SK-N-SH (cell line): ENCODE measurements around the gene PROM1. TPM values are rescaled to one million over a fixed set of nuclear protein-coding genes. Genes with fewer than 3 reads are reported as not detected.

Experiments
- CTCF ChIA-PET: fragments of 300-600, 350-600 bp; formaldehyde crosslinking; extraction: SDS; loops from one replicate; lab custom pipeline; 2021; lab: Yijun Ruan, JAX
- POLR2A ChIA-PET: fragments of 350-600 bp; sonication (Branson Sonifier 250); formaldehyde crosslinking; extraction: SDS; loops from one replicate; lab custom pipeline; 2020; ENCODE audit warnings: antibody characterized with exemption, inconsistent platforms; lab: Yijun Ruan, JAX
- DNase-seq: peaks from one replicate; pipeline ENCODE4 v3.0.0; 2012
- H2AFZ ChIP-seq: fragments of 200-600 bp; sonication (generic); 2 replicates; pipeline ENCODE4 v1.8.1; 2016; ENCODE audit warnings: antibody characterized with exemption, mild to moderate bottlenecking, low read depth
- H3F3A ChIP-seq: fragments of 200-600 bp; sonication (generic); replicated peaks from 2 replicates; pipeline ENCODE3; 2016; ENCODE audit warnings: antibody characterized with exemption, mild to moderate bottlenecking; ENCODE audit not compliant: insufficient read depth
- H3K27ac ChIP-seq, 2 experiments: fragments of 200-500 bp in 1 of 2; fragments of 200-600 bp in 1 of 2; sonication (Bioruptor generic) in 1 of 2; sonication (generic), shearing (Covaris generic) in 1 of 2; 2 replicates each; pipeline versions ENCODE4 v1.5.1 to v1.6.1; 2014 to 2016; ENCODE audit warnings: low read depth in 2 of 2, inconsistent platforms in 1 of 2, low read length in 1 of 2, mild to moderate bottlenecking in 1 of 2, mixed read lengths in 1 of 2
- H3K27me3 ChIP-seq: fragments of 200-600 bp; sonication (generic), shearing (Covaris generic); 2 replicates; pipeline ENCODE4 v1.6.1; 2016; ENCODE audit warnings: mixed run types; ENCODE audit not compliant: insufficient read depth
- H3K36me3 ChIP-seq, 2 experiments: fragments of 200-500 bp in 1 of 2; fragments of 200-600 bp in 1 of 2; sonication (Bioruptor generic) in 1 of 2; sonication (generic) in 1 of 2; replicated peaks in 1 of 2; 2 replicates each; pipeline versions ENCODE3 to v1.5.1; 2014 to 2016; ENCODE audit warnings: low read length in 1 of 2, mild to moderate bottlenecking in 1 of 2; ENCODE audit not compliant: insufficient read depth in 2 of 2, control insufficient read depth in 1 of 2
- H3K4me1 ChIP-seq, 2 experiments: fragments of 200-500 bp in 1 of 2; fragments of 200-600 bp in 1 of 2; sonication (Bioruptor generic) in 1 of 2; sonication (generic), shearing (Covaris generic) in 1 of 2; 2 replicates each; pipeline versions ENCODE4 v1.5.1 to v1.6.1; 2014 to 2016; ENCODE audit warnings: low read depth in 1 of 2, low read length in 1 of 2, mixed run types in 1 of 2; ENCODE audit not compliant: insufficient read depth in 2 of 2, control insufficient read depth in 1 of 2
- H3K4me2 ChIP-seq: fragments of 200-600 bp; sonication (generic), shearing (Covaris generic); 2 replicates; pipeline ENCODE4 v1.6.1; 2017; ENCODE audit warnings: mixed run types
- H3K4me3 ChIP-seq, 2 experiments: fragments of 200-500 bp in 1 of 2; fragments of 200-600 bp in 1 of 2; sonication (Bioruptor generic) in 1 of 2; sonication (generic), shearing (Covaris generic) in 1 of 2; 2 replicates each; pipeline versions ENCODE4 v1.5.1 to v1.8.1; 2014 to 2016; ENCODE audit warnings: low read depth in 2 of 2, inconsistent platforms in 1 of 2, low read length in 1 of 2, mild to moderate bottlenecking in 1 of 2, mixed read lengths in 1 of 2, moderate library complexity in 1 of 2
- H3K79me2 ChIP-seq: fragments of 200-600 bp; sonication (generic); 2 replicates; pipeline ENCODE4 v1.8.1; 2017; ENCODE audit warnings: mild to moderate bottlenecking; ENCODE audit not compliant: insufficient read depth
- H3K9ac ChIP-seq: fragments of 200-600 bp; sonication (generic); 2 replicates; pipeline ENCODE4 v1.6.1; 2017; ENCODE audit warnings: mixed run types
- H3K9me2 ChIP-seq: fragments of 200-600 bp; sonication (generic); 2 replicates; pipeline ENCODE4 v1.6.1; 2017; ENCODE audit warnings: mixed run types
- H3K9me3 ChIP-seq: fragments of 200-600 bp; sonication (generic); 2 replicates; pipeline ENCODE4 v1.6.1; 2017; ENCODE audit warnings: mixed run types, mild to moderate bottlenecking, moderate library complexity
- H4K20me1 ChIP-seq: fragments of 200-600 bp; sonication (generic); 2 replicates; pipeline ENCODE4 v1.6.1; 2017; ENCODE audit warnings: mild to moderate bottlenecking, mixed run types; ENCODE audit not compliant: insufficient read depth
- CTCF ChIP-seq: fragments of 200-600 bp; sonication (generic); IDR thresholded peaks from 2 replicates; pipeline ENCODE4 v1.6.1; 2017; ENCODE audit warnings: antibody characterized with exemption, mild to moderate bottlenecking, moderate library complexity
- ELF1 ChIP-seq: IDR thresholded peaks from 2 replicates; pipeline ENCODE4 v1.4.0; 2012
- EP300 ChIP-seq, 2 experiments: IDR thresholded peaks; 2 replicates each; pipeline versions ENCODE4 v1.4.0 to v1.6.1; 2012; ENCODE audit warnings: borderline replicate concordance in 1 of 2, low read depth in 1 of 2, low read length in 1 of 2
- EZH2phosphoT487 ChIP-seq: fragments of 200-600 bp; sonication (generic); IDR thresholded peaks from 2 replicates; pipeline ENCODE4 v1.6.1; 2017; ENCODE audit warnings: low read depth, mixed run types, mild to moderate bottlenecking, antibody characterized with exemption, moderate library complexity, borderline replicate concordance
- FOSL2 ChIP-seq: IDR thresholded peaks from 2 replicates; pipeline ENCODE4 v1.4.0; 2012; ENCODE audit warnings: low read depth, mild to moderate bottlenecking, moderate library complexity, borderline replicate concordance
- FOXJ3 ChIP-seq: sonication (generic); formaldehyde crosslinking; IDR thresholded peaks from 2 replicates; pipeline ENCODE4 v1.5.1; 2020; ENCODE audit warnings: mild to moderate bottlenecking, missing genetic modification reagents
- JUND ChIP-seq: IDR thresholded peaks from 2 replicates; pipeline ENCODE4 v1.4.0; 2012
- NFIC ChIP-seq: IDR thresholded peaks from 2 replicates; pipeline ENCODE4 v1.4.0; 2012; ENCODE audit warnings: borderline replicate concordance
- POLR2AphosphoS5 ChIP-seq: IDR thresholded peaks from 2 replicates; pipeline ENCODE4 v1.6.1; 2012; ENCODE audit warnings: low read depth, low read length
- RAD21 ChIP-seq: IDR thresholded peaks from 2 replicates; pipeline ENCODE4 v1.6.1; 2012; ENCODE audit warnings: mild to moderate bottlenecking, low read length
- REST ChIP-seq: IDR thresholded peaks from 2 replicates; pipeline ENCODE4 v1.6.1; 2012; ENCODE audit warnings: mild to moderate bottlenecking, low read depth, low read length, moderate library complexity
- SMC3 ChIP-seq: IDR thresholded peaks from 2 replicates; pipeline ENCODE4 v1.6.1; 2012; ENCODE audit warnings: low read depth, low read length, improper control_type of control experiment
- TCF12 ChIP-seq: IDR thresholded peaks from 2 replicates; pipeline ENCODE4 v1.4.0; 2012
- TEAD4 ChIP-seq: IDR thresholded peaks from 2 replicates; pipeline ENCODE4 v1.4.0; 2012; ENCODE audit warnings: mild to moderate bottlenecking, borderline replicate concordance; ENCODE audit not compliant: insufficient read depth
- YY1 ChIP-seq: IDR thresholded peaks from 2 replicates; pipeline ENCODE4 v1.4.0; 2012; ENCODE audit warnings: low read depth, mild to moderate bottlenecking
- ZBTB33 ChIP-seq: IDR thresholded peaks from 2 replicates; pipeline ENCODE4 v1.4.0; 2012; ENCODE audit warnings: low read depth, borderline replicate concordance
- WGBS: methylation state at CpG from one replicate; pipeline ENCODE4 v1.1.6; 2017; ENCODE audit warnings: low lambda C conversion rate; 5-methylcytosine and 5-hydroxymethylcytosine counted together
- polyA plus RNA-seq, 3 experiments: library from polyadenylated mRNA; depleted of rRNA; stranded (reverse); fragments of >200 nt; gene quantifications; 2 replicates each; pipeline ENCODE4 v1.2.3, GENCODE V29; 2012
- TF ChIP-seq, protein P1 (sequence below): IDR thresholded peaks from 2 replicates; pipeline ENCODE4; 2012
- TF ChIP-seq, protein P2 (sequence below): IDR thresholded peaks from 2 replicates; pipeline ENCODE4 v1.4.0; 2012; ENCODE audit warnings: low read depth
- TF ChIP-seq, protein P3 (sequence below): fragments of 150-350 bp; IDR thresholded peaks from 2 replicates; pipeline ENCODE4 v1.6.1; 2016; ENCODE audit warnings: mild to moderate bottlenecking, low read depth, low read length

Gene PROM1
- polyA plus RNA-seq, 1 of the 3 experiments (the other 2 are of a cell fraction): not detected

DNA sequence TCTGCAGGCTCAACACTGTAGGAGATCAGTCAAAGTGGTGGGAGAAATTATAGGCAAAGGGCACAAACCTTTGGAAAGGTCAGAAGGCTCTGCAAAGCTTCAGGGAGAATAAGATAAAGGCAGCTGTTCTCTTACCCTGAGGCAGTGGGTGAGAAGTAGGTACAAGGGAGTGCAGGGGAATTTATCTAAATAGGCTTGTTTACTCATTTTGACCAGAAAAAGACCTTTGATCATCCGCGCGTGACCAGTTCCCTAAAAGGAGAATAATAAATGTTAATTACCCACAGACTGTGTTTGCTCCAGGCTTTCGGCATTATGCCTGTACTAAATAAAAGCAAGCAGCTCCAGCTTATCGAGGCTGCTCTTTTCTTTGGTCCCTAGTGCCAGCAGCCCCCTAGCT is 130.2 kb downstream of the PROM1 start:
- Histone ChIP-seq H3K9ac (no peak overlapping the region), H3K27ac (no peak overlapping the region), H3K36me3 (no peaks in the 10 kb centered on the region), H3K9me3 (no peaks in the 10 kb centered on the region), H4K20me1 (no peaks in the 10 kb centered on the region), H3K4me1 (peaks cover 0 to 3% of the 10 kb centered on the region in 2 experiments; a peak in 1 of 4 replicates), H3K4me3 (no peak overlapping the region), H3F3A (no peaks in the 10 kb centered on the region), H3K79me2 (no peaks in the 10 kb centered on the region), H2AFZ (no peak overlapping the region), H3K27me3 (no peaks in the 10 kb centered on the region), H3K9me2 (no peaks in the 10 kb centered on the region), H3K4me2 (no peak overlapping the region)
- DNase-seq: no peak
- TF ChIP-seq ZBTB33 (no peak), TCF12 (no peak), ELF1 (no peak), JUND (no peak), CTCF (no peak), SMC3 (no peak), EP300 (IDR thresholded peaks at IDR 0.05; ENCODE audit: borderline replicate concordance in 1 of 2, low read depth in 1 of 2, low read length in 1 of 2) (no peak)
- POLR2A ChIA-PET: no interaction called here
- 88% methylated on average over 5 of the region's 5 CpGs for WGBS
- CTCF ChIA-PET: interaction anchor here (0.7 to 3.0 kb wide), 5 partner anchors 48 to 224 kb away, joined by 3 to 23 read pairs (median 6); no protein-coding TSS in a partner anchor

DNA sequence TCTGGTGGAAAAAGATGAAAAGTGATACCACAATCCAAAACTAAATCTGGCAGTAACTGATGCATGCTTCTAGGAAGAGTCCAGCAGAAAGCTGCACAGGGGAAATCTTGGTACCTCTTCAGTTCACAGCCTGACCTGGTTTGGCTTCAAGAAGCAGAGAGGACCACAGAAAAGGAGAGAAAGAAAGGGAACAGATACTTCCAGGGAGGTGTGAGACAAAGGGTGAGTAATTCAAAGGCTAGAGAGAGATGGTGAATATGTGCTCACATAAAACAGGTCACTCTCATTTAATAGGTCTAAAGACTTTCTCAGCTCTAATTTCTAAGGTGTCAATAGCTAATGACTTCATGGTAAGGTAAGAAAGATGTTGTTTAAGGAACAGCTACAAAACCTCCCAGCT is 132.0 kb downstream of the PROM1 start:
- TF ChIP-seq NFIC: no peak
- TF ChIP-seq, protein P1, sequence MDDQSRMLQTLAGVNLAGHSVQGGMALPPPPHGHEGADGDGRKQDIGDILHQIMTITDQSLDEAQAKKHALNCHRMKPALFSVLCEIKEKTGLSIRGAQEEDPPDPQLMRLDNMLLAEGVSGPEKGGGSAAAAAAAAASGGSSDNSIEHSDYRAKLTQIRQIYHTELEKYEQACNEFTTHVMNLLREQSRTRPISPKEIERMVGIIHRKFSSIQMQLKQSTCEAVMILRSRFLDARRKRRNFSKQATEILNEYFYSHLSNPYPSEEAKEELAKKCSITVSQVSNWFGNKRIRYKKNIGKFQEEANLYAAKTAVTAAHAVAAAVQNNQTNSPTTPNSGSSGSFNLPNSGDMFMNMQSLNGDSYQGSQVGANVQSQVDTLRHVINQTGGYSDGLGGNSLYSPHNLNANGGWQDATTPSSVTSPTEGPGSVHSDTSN: no peak
- no peak for TF ChIP-seq YY1
- TF ChIP-seq, protein P2, sequence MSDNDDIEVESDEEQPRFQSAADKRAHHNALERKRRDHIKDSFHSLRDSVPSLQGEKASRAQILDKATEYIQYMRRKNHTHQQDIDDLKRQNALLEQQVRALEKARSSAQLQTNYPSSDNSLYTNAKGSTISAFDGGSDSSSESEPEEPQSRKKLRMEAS: no peak
- TF ChIP-seq RAD21: no peak
- no peak for TF ChIP-seq TEAD4
- TF ChIP-seq, protein P3, sequence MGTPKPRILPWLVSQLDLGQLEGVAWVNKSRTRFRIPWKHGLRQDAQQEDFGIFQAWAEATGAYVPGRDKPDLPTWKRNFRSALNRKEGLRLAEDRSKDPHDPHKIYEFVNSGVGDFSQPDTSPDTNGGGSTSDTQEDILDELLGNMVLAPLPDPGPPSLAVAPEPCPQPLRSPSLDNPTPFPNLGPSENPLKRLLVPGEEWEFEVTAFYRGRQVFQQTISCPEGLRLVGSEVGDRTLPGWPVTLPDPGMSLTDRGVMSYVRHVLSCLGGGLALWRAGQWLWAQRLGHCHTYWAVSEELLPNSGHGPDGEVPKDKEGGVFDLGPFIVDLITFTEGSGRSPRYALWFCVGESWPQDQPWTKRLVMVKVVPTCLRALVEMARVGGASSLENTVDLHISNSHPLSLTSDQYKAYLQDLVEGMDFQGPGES: no peak
- no peak for TF ChIP-seq EP300 (IDR thresholded peaks at IDR 0.05; ENCODE audit: borderline replicate concordance in 1 of 2, low read depth in 1 of 2, low read length in 1 of 2)
- TF ChIP-seq JUND: no peak
- no peak for TF ChIP-seq FOSL2
- TF ChIP-seq FOXJ3: no peak
- TF ChIP-seq REST: no peak
- TF ChIP-seq EZH2phosphoT487: no peak
- no peak for TF ChIP-seq POLR2AphosphoS5
- TF ChIP-seq, all 33 proteins: peak for 0
- H3F3A ChIP-seq: no peaks in the 10 kb centered on the region
- H3K9ac ChIP-seq: no peak overlapping the region
- no peaks in the 10 kb centered on the region for H3K9me2 ChIP-seq
- H2AFZ ChIP-seq: no peak overlapping the region
- ChIA-PET CTCF (interaction anchor here (1.9 to 3.0 kb wide), 3 partner anchors 10 to 146 kb away, joined by 4 to 23 read pairs (median 21); no protein-coding TSS in a partner anchor), POLR2A (no interaction called here)
- no peaks in the 10 kb centered on the region for H3K9me3 ChIP-seq
- H3K4me2 ChIP-seq: no peak overlapping the region
- peaks cover 0 to 3% of the 10 kb centered on the region in 2 experiments; a peak in 1 of 4 replicates for H3K4me1 ChIP-seq
- H3K27me3 ChIP-seq: no peaks in the 10 kb centered on the region
- no peaks in the 10 kb centered on the region for H3K79me2 ChIP-seq
- no peaks in the 10 kb centered on the region for H4K20me1 ChIP-seq
- H3K4me3 ChIP-seq: no peak overlapping the region
- no peaks in the 10 kb centered on the region for H3K36me3 ChIP-seq
- no peak overlapping the region for H3K27ac ChIP-seq
- no peak for DNase-seq
